C4-2B (cell line): ENCODE results near the gene ALDH3A2.

Experiments used
- ZFX ChIP-seq: fragments of 450-650 bp; IDR thresholded peaks from 2 replicates; pipeline ENCODE4 v1.6.1; 2017
- TF ChIP-seq, protein P1 (sequence below): fragments of 450-650 bp; conservative IDR thresholded peaks from 2 replicates; pipeline ENCODE4 v1.5.1; 2017; ENCODE audit warnings: mild to moderate bottlenecking

DNA sequence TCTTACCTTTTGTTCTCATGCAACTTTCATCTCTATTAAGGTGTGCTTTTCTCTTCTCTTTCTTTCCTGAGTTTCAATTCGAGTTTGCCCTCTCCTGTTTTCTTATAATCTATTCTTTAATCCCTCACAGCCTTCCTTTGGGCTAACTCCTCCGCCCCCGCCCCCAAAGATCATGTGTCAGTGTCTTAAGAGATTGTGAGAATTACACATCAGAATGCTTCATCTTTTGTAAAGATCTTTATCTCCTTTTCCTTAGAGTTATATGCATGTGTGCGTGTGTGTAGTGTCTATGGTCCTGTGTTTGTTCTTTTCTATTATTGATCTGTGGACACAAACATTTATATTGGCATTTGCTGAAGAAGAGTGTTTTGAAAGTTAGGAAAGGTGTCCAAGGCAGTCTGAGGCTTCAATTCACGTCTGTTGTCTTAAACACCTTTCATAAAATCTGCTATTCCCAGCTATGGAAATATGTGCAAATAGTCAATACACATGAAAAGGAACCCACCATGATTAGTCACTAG, 6.1 kb upstream of the ALDH3A2 start:
- TF ChIP-seq, protein P1, sequence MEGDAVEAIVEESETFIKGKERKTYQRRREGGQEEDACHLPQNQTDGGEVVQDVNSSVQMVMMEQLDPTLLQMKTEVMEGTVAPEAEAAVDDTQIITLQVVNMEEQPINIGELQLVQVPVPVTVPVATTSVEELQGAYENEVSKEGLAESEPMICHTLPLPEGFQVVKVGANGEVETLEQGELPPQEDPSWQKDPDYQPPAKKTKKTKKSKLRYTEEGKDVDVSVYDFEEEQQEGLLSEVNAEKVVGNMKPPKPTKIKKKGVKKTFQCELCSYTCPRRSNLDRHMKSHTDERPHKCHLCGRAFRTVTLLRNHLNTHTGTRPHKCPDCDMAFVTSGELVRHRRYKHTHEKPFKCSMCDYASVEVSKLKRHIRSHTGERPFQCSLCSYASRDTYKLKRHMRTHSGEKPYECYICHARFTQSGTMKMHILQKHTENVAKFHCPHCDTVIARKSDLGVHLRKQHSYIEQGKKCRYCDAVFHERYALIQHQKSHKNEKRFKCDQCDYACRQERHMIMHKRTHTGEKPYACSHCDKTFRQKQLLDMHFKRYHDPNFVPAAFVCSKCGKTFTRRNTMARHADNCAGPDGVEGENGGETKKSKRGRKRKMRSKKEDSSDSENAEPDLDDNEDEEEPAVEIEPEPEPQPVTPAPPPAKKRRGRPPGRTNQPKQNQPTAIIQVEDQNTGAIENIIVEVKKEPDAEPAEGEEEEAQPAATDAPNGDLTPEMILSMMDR, result no peak
- TF ChIP-seq ZFX, result no peak
